Naive B cell (primary cell): ENCODE results near the gene KCNE1. TPM values are rescaled to one million over a fixed set of nuclear protein-coding genes. Genes with fewer than 3 reads are reported as not detected.

Experiments
- ATAC-seq, 2 donors: fragments of 150-1000 bp; cut with Tn5 transposase; 2 replicates each; pipeline ENCODE4 v1.10.0; 2021; ENCODE audit warnings: low read depth in 2 of 2, mild to moderate bottlenecking in 2 of 2, moderate library complexity in 2 of 2
- DNase-seq: peaks from one replicate; pipeline ENCODE4 v3.0.0; 2022
- H3K27ac Mint-ChIP-seq, 6 donors: one replicate each; pipeline ENCODE4 v1.8.0; 2020 to 2022; ENCODE audit warnings: mild to moderate bottlenecking in 6 of 6, mixed read lengths in 6 of 6, moderate library complexity in 5 of 6, inconsistent platforms in 2 of 6
- H3K27me3 Mint-ChIP-seq, 3 donors: one replicate each; pipeline ENCODE4 v1.8.0; 2021 to 2022; ENCODE audit warnings: mixed read lengths in 3 of 3, mild to moderate bottlenecking in 1 of 3
- H3K36me3 Mint-ChIP-seq, 2 donors: one replicate each; pipeline ENCODE4 v1.8.0; 2020 to 2022; ENCODE audit warnings: mixed read lengths in 2 of 2, inconsistent platforms in 1 of 2, mild to moderate bottlenecking in 1 of 2
- H3K4me1 Mint-ChIP-seq, 3 donors: one replicate each; pipeline ENCODE4 v1.8.0; 2020 to 2022; ENCODE audit warnings: mixed read lengths in 3 of 3, inconsistent platforms in 1 of 3, mild to moderate bottlenecking in 1 of 3, moderate library complexity in 1 of 3
- H3K4me3 Mint-ChIP-seq, 8 donors: one replicate each; pipeline ENCODE4 v1.8.0; 2020 to 2022; ENCODE audit warnings: mild to moderate bottlenecking in 8 of 8, mixed read lengths in 8 of 8, moderate library complexity in 8 of 8, inconsistent platforms in 2 of 8
- H3K9me3 Mint-ChIP-seq, 7 donors: one replicate each; pipeline ENCODE4 v1.8.0; 2020 to 2022; ENCODE audit warnings: mixed read lengths in 7 of 7, mild to moderate bottlenecking in 5 of 7, inconsistent platforms in 2 of 7, moderate library complexity in 1 of 7
- polyA plus RNA-seq, 6 donors: library from polyadenylated mRNA; unstranded; fragments of 300-500 nt; fragmentation: Illumina TruSeq; gene quantifications; one replicate each; pipeline ENCODE4 v1.2.3, GENCODE V29; 2021; ENCODE audit warnings: low read depth in 6 of 6

Gene KCNE1
- polyA plus RNA-seq, 6 donors from 2014 or later = not detected

- DNase-seq (no peak), ATAC-seq (no peak)
- Mint-ChIP-seq H3K9me3 (peaks cover 0 to 4% (median 0%) of the 10 kb centered on the region in 7 donors), H3K4me1 (peaks cover 17 to 32% (median 20%) of the 10 kb centered on the region in 3 donors), H3K36me3 (no peaks in the 10 kb centered on the region), H3K27ac (peak overlapping the region in 2 of 6 donors; percentile 67 to 68), H3K27me3 (no peaks in the 10 kb centered on the region), H3K4me3 (no peak overlapping the region)
Measured at GRCh38 chr21:34548781-34549376, 36.9 kb upstream of the KCNE1 start.

GRCh38 chr21:34546542-34546941 lies 34.5 kb upstream of the KCNE1 start:
- H3K27me3 Mint-ChIP-seq = no peaks in the 10 kb centered on the region
- peaks cover 0 to 7% of the 10 kb centered on the region in 2 donors for H3K36me3 Mint-ChIP-seq
- H3K4me3 Mint-ChIP-seq = peak overlapping the region in 3 of 8 donors; percentile 2 to 29 (median 2)
- H3K27ac Mint-ChIP-seq = peak overlapping the region in 1 of 6 donors; percentile 7
- peaks cover 17 to 33% (median 20%) of the 10 kb centered on the region in 3 donors for H3K4me1 Mint-ChIP-seq
- ATAC-seq = no peak
- no peak for DNase-seq
- peaks cover 0 to 4% (median 0%) of the 10 kb centered on the region in 7 donors for H3K9me3 Mint-ChIP-seq

- ATAC-seq (peak; percentile 77 to 84), DNase-seq (peak; percentile 15)
- peak overlapping the region in 7 of 8 donors; percentile 44 to 83 (median 70) for H3K4me3 Mint-ChIP-seq
- H3K27me3 Mint-ChIP-seq = no peaks in the 10 kb centered on the region
- peak overlapping the region in 5 of 6 donors; percentile 29 to 60 (median 55) for H3K27ac Mint-ChIP-seq
- peaks cover 0 to 3% (median 0%) of the 10 kb centered on the region in 7 donors for H3K9me3 Mint-ChIP-seq
- peaks cover 0 to 7% of the 10 kb centered on the region in 2 donors for H3K36me3 Mint-ChIP-seq
- peaks cover 17 to 33% (median 20%) of the 10 kb centered on the region in 3 donors for H3K4me1 Mint-ChIP-seq
Measured at GRCh38 chr21:34545079-34545884, 33.3 kb upstream of the KCNE1 start.

- no peak for ATAC-seq
- Mint-ChIP-seq H3K27ac (peak overlapping the region in 1 of 6 donors; percentile 36), H3K9me3 (peaks cover 0 to 3% (median 0%) of the 10 kb centered on the region in 7 donors), H3K36me3 (peaks cover 0 to 7% of the 10 kb centered on the region in 2 donors), H3K4me1 (peaks cover 17 to 33% (median 20%) of the 10 kb centered on the region in 3 donors), H3K27me3 (no peaks in the 10 kb centered on the region), H3K4me3 (peak overlapping the region in 2 of 8 donors; percentile 39)
- no peak for DNase-seq
Measured at GRCh38 chr21:34544032-34544496, 32.1 kb upstream of the KCNE1 start.

GRCh38 chr21:34543017-34543416 lies 31.0 kb upstream of the KCNE1 start:
- H3K9me3 Mint-ChIP-seq = peaks cover 0 to 3% (median 0%) of the 10 kb centered on the region in 7 donors
- H3K27me3 Mint-ChIP-seq = no peaks in the 10 kb centered on the region
- no peak for DNase-seq
- no peak overlapping the region for H3K4me3 Mint-ChIP-seq
- peaks cover 17 to 33% (median 20%) of the 10 kb centered on the region in 3 donors for H3K4me1 Mint-ChIP-seq
- no peak for ATAC-seq
- H3K27ac Mint-ChIP-seq = peak overlapping the region in 2 of 6 donors; percentile 47 to 77
- peaks cover 0 to 7% of the 10 kb centered on the region in 2 donors for H3K36me3 Mint-ChIP-seq

GRCh38 chr21:34540206-34540605 lies 28.2 kb upstream of the KCNE1 start:
- ATAC-seq (no peak), DNase-seq (no peak)
- Mint-ChIP-seq H3K4me1 (peaks cover 1 to 13% (median 9%) of the 10 kb centered on the region in 3 donors), H3K4me3 (no peak overlapping the region), H3K36me3 (peaks cover 0 to 7% of the 10 kb centered on the region in 2 donors), H3K27ac (no peak overlapping the region), H3K9me3 (peaks cover 0 to 3% (median 0%) of the 10 kb centered on the region in 7 donors), H3K27me3 (no peaks in the 10 kb centered on the region)

GRCh38 chr21:34537838-34538237 lies 25.8 kb upstream of the KCNE1 start:
- no peak overlapping the region for H3K27ac Mint-ChIP-seq
- H3K4me3 Mint-ChIP-seq = no peak overlapping the region
- H3K27me3 Mint-ChIP-seq = no peaks in the 10 kb centered on the region

GRCh38 chr21:34536820-34537219 lies 24.8 kb upstream of the KCNE1 start:
- no peaks in the 10 kb centered on the region for H3K27me3 Mint-ChIP-seq
- H3K4me1 Mint-ChIP-seq = no peaks in the 10 kb centered on the region
- H3K9me3 Mint-ChIP-seq = no peaks in the 10 kb centered on the region
- ATAC-seq (no peak), DNase-seq (no peak)
- peaks cover 0 to 4% of the 10 kb centered on the region in 2 donors for H3K36me3 Mint-ChIP-seq
- H3K4me3 Mint-ChIP-seq = no peak overlapping the region
- no peak overlapping the region for H3K27ac Mint-ChIP-seq

More at GRCh38 chr21:34537838-34538237, 25.8 kb upstream of the KCNE1 start:
- Mint-ChIP-seq H3K36me3 (peaks cover 0 to 1% of the 10 kb centered on the region in 2 donors), H3K4me1 (no peaks in the 10 kb centered on the region), H3K9me3 (no peaks in the 10 kb centered on the region)
- ATAC-seq = no peak
- no peak for DNase-seq

- no peaks in the 10 kb centered on the region for H3K9me3 Mint-ChIP-seq
- H3K36me3 Mint-ChIP-seq = peaks cover 0 to 4% of the 10 kb centered on the region in 2 donors
- H3K27ac Mint-ChIP-seq = no peak overlapping the region
- DNase-seq (no peak), ATAC-seq (no peak)
- H3K4me3 Mint-ChIP-seq = no peak overlapping the region
- H3K27me3 Mint-ChIP-seq = no peaks in the 10 kb centered on the region
- H3K4me1 Mint-ChIP-seq = no peaks in the 10 kb centered on the region
Measured at GRCh38 chr21:34536311-34536710, 24.3 kb upstream of the KCNE1 start.

GRCh38 chr21:34535886-34536285 lies 23.9 kb upstream of the KCNE1 start:
- no peak for DNase-seq
- Mint-ChIP-seq H3K9me3 (no peaks in the 10 kb centered on the region), H3K27ac (no peak overlapping the region), H3K4me3 (no peak overlapping the region), H3K4me1 (no peaks in the 10 kb centered on the region), H3K27me3 (no peaks in the 10 kb centered on the region), H3K36me3 (peaks cover 0 to 4% of the 10 kb centered on the region in 2 donors)
- no peak for ATAC-seq

GRCh38 chr21:34534522-34534921 lies 22.5 kb upstream of the KCNE1 start:
- H3K4me3 Mint-ChIP-seq = no peak overlapping the region
- no peak for ATAC-seq
- H3K4me1 Mint-ChIP-seq = no peaks in the 10 kb centered on the region

GRCh38 chr21:34533938-34534337 lies 21.9 kb upstream of the KCNE1 start:
- Mint-ChIP-seq H3K4me1 (no peaks in the 10 kb centered on the region), H3K9me3 (no peaks in the 10 kb centered on the region), H3K36me3 (peaks cover 0 to 10% of the 10 kb centered on the region in 2 donors), H3K4me3 (peak overlapping the region in 1 of 8 donors; percentile 19), H3K27me3 (no peaks in the 10 kb centered on the region), H3K27ac (no peak overlapping the region)
- no peak for ATAC-seq
- DNase-seq = no peak

More at GRCh38 chr21:34534522-34534921, 22.5 kb upstream of the KCNE1 start:
- Mint-ChIP-seq H3K27me3 (no peaks in the 10 kb centered on the region), H3K9me3 (no peaks in the 10 kb centered on the region), H3K36me3 (peaks cover 0 to 10% of the 10 kb centered on the region in 2 donors), H3K27ac (peak overlapping the region in 1 of 6 donors; percentile 53)
- no peak for DNase-seq

- Mint-ChIP-seq H3K4me1 (peaks cover 0 to 4% (median 0%) of the 10 kb centered on the region in 3 donors), H3K27me3 (no peaks in the 10 kb centered on the region), H3K9me3 (peaks cover 0 to 8% (median 2%) of the 10 kb centered on the region in 7 donors), H3K36me3 (peaks cover 0 to 10% of the 10 kb centered on the region in 2 donors), H3K27ac (no peak overlapping the region), H3K4me3 (no peak overlapping the region)
- ATAC-seq (no peak), DNase-seq (no peak)
Measured at GRCh38 chr21:34531399-34531798, 19.4 kb upstream of the KCNE1 start.
